NCI-H1092 treated with DMSO at 0.1 percent for 48 hours (cell line): ENCODE data around the gene DMD.

Source experiments
- DNase-seq: peaks from one replicate; lab custom pipeline; 2025; lab: John Stamatoyannopoulos, UW

Gene DMD

DNA sequence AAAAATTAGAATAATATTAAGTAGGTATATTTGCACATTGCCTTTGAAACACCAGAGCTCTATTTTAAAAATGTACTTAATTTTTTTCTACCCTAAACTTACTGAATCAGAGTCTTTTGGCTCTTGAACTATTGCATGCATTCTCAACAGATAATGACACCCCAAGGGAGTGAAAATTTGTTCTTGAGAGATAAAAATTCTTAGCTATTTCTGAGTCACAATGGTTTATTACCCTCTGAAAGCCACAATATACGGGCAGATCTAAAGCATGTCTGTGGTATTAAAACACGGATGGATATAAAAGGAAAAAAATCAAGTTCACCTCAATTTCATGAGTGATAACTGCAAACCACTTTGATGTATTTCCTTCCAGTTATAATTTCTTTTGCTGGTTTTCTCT, 1503.2 kb downstream of the DMD start:
- no peak for DNase-seq

- DNase-seq = no peak
Measured at GRCh38 chrX:31706466-31706865, 1504.9 kb downstream of the DMD start.

DNA sequence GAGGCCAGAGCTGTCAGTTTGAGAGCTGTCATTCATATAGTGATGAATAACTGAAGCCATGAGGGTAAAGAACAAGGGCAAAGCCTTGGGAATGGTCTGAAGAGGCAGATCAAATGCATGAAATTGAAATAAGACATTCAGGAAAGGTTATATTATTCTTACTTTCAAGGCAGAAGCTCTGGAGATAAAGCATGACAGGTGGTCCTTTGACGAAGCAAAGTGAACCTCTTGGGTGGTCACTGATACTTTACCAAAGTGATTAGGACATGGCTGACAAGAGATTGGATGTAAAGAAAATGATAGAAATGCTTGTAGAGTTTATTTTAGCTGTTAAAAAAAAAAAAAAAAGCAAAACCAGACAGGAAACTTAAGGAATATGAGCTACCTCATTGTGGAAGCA, 1505.5 kb downstream of the DMD start:
- no peak for DNase-seq

GRCh38 chrX:31704938-31705337, 1506.4 kb downstream of the DMD start:
- DNase-seq = no peak

DNA sequence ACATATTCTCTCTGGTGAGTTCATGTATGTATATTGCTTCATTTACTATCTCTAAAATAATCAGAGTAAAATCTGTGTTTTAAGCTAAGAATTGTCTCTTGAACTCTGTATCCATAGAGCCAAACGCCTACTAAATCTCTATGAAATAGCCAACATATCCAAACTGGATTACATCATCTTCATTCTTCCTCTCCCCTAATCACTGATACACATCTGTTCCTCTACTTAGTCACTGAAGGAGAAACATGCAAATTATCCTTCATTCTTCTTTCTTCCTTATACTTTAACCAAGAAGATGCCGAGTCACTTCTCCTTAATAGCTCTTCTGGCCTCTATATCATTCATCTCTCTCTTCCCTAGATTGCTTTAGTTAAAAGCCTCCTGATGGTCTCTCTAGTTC, 1509.1 kb downstream of the DMD start:
- no peak for DNase-seq

- no peak for DNase-seq
Measured at GRCh38 chrX:31697294-31697916, 1513.9 kb downstream of the DMD start.

GRCh38 chrX:31679861-31680260, 1531.5 kb downstream of the DMD start:
- DNase-seq = no peak

GRCh38 chrX:31670245-31670644, 1541.1 kb downstream of the DMD start:
- no peak for DNase-seq

- no peak for DNase-seq
Measured at GRCh38 chrX:31665454-31665853, 1545.9 kb downstream of the DMD start.

DNA sequence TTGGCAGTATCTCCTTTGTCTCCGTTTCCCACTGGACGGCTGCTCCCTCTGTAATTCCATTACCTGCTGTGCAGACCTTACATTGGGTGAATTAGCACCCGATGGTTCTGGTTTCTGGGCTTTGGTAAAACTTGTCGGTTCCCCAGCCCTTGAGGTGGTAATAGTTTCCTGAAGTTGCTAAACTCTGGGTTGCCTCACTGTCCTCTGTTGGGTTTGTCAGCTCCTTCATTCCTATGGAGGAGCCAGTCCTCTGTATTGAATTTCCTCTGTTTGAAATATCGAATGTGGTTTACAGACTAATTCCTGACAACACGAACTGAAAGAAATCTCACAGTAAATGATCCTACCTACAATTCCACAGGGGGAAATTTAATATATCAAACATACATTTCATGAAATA, 1548.2 kb downstream of the DMD start:
- no peak for DNase-seq

- DNase-seq = no peak
Measured at GRCh38 chrX:31661280-31661810, 1550.0 kb downstream of the DMD start.

GRCh38 chrX:31658360-31658759, 1553.0 kb downstream of the DMD start:
- DNase-seq = peak; percentile 25

DNA sequence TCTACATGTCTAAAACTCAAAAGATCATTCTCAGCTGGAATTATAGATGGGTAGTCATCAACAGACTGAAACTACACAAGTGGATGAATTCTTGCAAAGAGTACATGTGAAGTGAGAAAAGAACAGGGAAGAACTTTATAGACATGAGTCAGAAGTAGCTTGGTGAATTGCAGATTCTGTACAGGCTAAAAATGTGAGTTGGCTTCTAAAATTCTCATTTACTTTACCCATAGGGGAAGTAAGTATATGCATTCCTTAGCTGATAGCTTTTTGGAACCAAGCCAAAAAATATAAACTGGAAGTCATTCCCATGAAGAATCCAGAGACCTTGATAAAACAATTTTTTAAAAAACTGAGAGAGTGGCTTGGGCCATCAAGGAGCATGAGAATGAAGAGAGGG, 1555.3 kb downstream of the DMD start:
- DNase-seq = no peak

GRCh38 chrX:31653422-31653821, 1557.9 kb downstream of the DMD start:
- no peak for DNase-seq

GRCh38 chrX:31652650-31653049, 1558.7 kb downstream of the DMD start:
- no peak for DNase-seq

- no peak for DNase-seq
Measured at GRCh38 chrX:31649201-31649600, 1562.1 kb downstream of the DMD start.

DNA sequence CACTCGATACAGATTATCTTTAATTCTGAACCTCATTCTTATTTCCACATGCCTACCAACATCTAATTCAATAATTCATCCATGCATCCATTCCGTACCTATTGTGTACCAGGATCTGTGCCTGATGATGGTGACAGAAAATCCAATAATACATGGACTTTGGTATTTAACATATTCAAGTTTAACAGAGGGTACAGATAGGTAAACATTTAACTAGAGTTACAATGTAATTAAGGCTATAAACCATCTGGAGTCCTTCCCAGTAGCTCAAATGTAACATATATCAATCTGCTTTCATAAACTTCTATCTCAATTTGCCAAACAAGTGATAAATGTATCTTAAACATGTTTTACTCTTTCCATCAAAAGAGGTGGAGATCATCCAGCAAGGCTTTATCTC, 1578.0 kb downstream of the DMD start:
- DNase-seq = no peak

- no peak for DNase-seq
Measured at GRCh38 chrX:31629195-31629594, 1582.2 kb downstream of the DMD start.

GRCh38 chrX:31609130-31609529, 1602.2 kb downstream of the DMD start:
- no peak for DNase-seq

DNA sequence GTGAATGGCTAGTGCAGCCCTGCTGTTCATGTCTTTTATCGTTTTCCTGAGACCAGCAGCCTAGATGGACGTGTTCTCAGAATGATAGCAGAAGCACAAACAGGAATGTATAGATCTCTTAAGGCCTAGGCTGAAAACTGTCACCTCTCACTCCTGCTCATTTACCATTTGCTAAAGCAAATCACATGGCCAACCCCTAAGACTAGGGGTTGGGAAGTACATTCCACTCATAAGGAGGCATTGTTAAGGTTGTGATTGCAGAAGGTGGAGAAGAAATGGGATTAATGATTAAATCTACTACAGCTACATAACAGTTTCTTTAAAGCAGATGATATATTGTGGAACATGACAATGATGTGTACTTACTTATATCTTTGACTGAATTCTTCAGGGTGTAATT, 1602.7 kb downstream of the DMD start:
- DNase-seq = no peak

GRCh38 chrX:31606771-31607170, 1604.6 kb downstream of the DMD start:
- no peak for DNase-seq

DNA sequence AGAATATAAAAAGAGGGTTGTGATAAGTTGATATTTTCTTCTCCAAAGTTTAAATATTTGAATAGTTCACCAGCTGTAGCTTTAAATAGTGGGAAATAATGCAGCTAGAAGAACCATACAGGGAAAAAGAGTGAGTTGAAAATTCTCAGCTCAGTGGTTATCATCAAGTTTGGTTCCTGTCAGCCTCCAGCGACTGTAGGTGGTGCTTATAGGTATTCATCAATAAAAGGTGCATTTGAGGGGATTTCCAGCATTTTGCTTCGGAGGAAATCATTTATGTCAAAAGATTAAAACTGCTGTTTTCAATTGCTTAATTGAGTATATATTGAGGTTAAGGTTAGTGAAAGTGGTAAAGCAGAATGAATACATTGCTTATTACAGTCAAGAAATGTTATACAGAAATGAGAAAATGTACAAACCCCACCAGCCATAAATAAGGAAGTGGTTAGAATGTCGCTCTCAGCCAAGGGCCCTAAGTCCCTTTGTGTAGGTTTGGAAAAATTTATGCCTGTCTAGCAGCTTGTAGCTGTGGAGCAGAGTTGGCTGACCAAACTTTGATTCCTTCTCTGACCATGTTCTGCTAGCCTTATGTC, 1606.6 kb downstream of the DMD start:
- DNase-seq = no peak

DNA sequence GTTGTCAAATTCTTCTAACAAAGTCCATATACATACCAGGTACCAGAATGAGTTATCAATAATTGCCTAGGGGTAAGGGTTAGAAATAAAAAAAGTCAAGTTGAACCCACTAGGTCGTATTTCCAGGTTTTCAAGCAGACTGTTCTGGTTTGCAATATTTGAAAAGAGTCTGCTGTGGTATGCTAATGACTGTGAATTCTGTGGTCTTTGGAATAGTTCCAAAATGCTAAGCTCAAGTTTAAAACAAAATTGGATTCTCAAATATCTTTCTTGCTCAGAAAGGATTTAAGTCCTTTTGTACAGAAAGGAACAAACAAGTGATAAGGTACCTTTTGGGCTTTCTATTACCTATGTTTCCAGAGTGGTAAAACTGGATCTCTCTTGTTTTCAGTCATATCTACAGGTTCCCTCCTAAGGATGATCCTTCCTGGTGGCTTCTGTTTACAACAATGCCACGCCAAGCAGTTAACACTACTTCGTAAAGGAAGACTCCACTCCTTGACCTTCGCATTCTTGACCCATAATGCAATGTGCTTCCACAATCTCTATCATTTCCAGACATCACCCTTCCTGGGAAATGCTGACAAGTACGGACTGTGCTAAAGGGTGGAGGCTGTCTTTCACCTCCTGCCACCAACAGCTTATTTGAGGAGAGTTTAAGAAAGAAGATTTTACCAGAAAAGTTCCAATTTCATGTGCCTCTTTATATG, 1607.8 kb downstream of the DMD start:
- no peak for DNase-seq
